HUDEP-2 (cell line): ENCODE measurements around the gene ATP13A4.

Source experiments
- DNase-seq, 76 experiments: peaks; one replicate each; lab custom pipeline; 2025; ENCODE audit not compliant: unreplicated experiment in 76 of 76; lab: John Stamatoyannopoulos, UW

The ATP13A4 gene, protein sequence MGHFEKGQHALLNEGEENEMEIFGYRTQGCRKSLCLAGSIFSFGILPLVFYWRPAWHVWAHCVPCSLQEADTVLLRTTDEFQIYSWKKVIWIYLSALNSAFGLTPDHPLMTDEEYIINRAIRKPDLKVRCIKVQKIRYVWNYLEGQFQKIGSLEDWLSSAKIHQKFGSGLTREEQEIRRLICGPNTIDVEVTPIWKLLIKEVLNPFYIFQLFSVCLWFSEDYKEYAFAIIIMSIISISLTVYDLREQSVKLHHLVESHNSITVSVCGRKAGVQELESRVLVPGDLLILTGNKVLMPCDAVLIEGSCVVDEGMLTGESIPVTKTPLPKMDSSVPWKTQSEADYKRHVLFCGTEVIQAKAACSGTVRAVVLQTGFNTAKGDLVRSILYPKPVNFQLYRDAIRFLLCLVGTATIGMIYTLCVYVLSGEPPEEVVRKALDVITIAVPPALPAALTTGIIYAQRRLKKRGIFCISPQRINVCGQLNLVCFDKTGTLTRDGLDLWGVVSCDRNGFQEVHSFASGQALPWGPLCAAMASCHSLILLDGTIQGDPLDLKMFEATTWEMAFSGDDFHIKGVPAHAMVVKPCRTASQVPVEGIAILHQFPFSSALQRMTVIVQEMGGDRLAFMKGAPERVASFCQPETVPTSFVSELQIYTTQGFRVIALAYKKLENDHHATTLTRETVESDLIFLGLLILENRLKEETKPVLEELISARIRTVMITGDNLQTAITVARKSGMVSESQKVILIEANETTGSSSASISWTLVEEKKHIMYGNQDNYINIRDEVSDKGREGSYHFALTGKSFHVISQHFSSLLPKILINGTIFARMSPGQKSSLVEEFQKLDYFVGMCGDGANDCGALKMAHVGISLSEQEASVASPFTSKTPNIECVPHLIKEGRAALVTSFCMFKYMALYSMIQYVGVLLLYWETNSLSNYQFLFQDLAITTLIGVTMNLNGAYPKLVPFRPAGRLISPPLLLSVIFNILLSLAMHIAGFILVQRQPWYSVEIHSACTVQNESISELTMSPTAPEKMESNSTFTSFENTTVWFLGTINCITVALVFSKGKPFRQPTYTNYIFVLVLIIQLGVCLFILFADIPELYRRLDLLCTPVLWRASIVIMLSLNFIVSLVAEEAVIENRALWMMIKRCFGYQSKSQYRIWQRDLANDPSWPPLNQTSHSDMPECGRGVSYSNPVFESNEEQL

GRCh38 chr3:193554811-193555210 lies at the start of gene ATP13A4:
Gene ATP13A4, minus strand, starts transcription at chr3:193554895. Its CDS starts 96 bp downstream, at chr3:193554799.
- DNase-seq: no peak

DNA sequence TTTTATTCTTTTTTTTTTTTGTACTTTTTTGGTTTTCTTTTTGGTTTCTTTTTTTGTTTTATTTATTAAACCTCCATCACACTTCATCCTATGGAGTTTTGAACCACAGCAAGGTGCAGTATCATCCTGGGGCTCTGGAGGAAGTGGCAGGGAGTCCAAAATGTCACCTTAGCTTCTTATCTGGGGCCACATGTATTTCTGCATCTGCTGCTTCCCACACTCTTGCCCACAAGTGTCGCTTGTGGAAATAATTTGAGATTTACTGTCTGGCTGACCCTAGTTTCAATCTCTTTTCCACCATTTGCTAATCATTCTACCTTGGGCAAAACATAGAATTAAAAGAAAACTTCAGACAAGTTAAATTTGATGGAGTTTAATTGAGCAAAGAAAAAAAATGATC lies 44.7 kb upstream of the ATP13A4 start:
- DNase-seq: peak in 4 of 76 experiments; percentile 3 to 14 (median 8)

GRCh38 chr3:193598202-193598601 lies 43.5 kb upstream of the ATP13A4 start:
- DNase-seq: peak in 13 of 76 experiments; percentile 3 to 49 (median 13)

GRCh38 chr3:193595939-193596487 lies 41.3 kb upstream of the ATP13A4 start:
- no peak for DNase-seq

DNA sequence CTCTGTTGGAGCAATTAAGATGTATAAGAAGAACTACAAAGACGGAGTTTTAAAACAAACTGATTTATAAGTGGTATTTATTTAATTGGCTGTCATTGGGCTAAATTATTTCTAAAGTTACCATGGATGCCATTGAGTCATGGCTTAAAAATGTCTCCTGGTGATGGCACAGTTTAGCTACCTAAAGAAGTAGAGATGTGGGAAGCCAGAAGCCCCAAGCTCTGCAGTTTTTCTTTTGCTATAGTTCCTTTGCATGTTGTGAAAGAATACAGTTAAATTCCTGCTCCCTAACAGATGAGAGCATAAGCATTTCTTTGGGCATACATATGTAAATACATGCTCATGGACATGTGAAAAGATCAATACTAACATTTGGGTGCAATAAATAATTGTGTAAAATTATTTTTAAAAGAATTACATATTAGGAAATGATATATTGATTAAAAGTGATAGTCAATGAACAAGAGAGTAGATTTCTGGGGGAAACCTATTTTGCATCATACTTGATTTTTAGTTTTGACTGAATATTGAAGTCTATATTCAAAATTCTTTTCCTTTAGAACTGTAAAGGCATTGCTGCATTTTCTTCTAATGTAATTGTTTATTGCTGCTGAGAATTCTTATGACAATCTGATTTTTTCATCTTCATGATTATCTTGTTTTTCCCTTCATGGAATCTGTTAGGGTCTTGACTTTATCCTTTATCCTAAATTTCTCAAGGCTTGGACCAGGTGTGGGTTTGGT lies 40.4 kb upstream of the ATP13A4 start:
- DNase-seq: no peak

DNA sequence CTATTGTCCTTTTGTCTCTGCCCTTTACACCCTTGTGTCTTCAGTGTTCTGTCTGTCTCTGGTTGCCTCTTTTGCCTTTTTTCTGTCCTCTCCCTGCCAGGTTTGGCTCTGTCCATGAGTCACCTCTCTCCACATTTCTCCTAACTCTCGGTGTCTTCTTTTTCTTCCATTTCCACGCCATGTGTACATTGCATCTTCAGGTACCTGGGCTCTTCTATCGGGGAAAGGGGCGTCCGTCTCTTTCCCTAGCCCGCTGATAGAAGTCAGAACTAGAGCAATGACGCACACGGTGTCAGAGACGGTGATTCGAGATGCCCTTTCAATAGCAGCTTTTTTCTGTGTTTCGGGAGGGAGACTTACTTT lies 39.0 kb upstream of the ATP13A4 start:
- DNase-seq: peak in 20 of 76 experiments; percentile 1 to 46 (median 19)

DNA sequence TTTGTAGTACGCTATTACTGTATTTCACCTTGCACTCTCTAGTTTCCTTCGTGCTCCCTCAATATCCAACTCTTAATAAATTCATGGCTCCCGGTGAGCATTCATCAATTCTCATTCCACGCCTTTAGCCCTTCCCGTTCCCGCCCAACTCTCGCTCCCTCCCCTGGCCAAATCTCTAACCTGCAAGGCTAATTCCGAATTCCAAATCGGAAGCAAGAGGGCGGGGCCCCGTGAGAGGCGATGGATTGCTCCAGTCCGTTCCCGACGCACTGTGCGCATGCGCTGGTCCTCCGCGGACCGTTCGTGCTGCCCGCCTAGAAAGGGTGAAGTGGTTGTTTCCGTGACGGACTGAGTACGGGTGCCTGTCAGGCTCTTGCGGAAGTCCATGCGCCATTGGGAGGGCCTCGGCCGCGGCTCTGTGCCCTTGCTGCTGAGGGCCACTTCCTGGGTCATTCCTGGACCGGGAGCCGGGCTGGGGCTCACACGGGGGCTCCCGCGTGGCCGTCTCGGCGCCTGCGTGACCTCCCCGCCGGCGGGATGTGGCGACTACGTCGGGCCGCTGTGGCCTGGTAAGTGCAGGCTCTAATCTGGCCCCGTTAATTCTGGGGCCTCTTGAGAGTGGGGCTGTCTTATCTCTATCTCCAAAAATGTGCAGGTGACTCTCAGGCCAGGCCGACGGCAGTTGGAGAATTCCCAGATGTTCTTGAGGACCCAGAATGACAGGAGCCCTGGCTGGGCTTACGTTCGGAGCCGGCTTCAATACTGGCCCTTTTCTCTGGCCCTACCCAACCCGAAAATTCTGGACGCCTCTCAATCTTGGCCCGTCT lies 38.4 kb upstream of the ATP13A4 start, which contains the start of gene OPA1:
OPA1 (plus strand) TSS at position 368 of the 827 bp plus-strand sequence; CDS start at position 538, 170 bp downstream.
- DNase-seq: peak; percentile 22 to 96 (median 90)

- DNase-seq: peak in 48 of 76 experiments; percentile 1 to 68 (median 22)
Measured at GRCh38 chr3:193590088-193590856, 35.6 kb upstream of the ATP13A4 start.

DNA sequence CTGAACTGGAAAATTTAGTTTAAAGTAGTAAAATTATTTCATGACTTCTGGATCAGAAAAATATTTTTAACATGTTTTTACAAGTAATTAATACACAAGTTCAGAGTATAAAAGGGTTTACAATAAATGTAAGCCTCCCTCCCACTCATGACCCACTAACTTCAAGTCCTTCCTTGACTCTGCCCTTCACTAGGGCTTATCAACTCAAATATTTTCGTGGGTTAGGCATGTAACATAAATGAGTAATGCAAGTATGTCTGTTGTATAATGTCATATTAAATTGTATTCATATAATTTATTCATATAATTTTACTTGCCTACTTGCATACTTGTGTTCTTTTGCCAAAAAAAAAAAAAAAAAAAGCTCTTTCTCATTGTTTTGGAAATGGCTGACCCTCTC lies 34.9 kb upstream of the ATP13A4 start:
- DNase-seq: no peak

GRCh38 chr3:193589129-193589528 lies 34.4 kb upstream of the ATP13A4 start:
- DNase-seq: no peak

DNA sequence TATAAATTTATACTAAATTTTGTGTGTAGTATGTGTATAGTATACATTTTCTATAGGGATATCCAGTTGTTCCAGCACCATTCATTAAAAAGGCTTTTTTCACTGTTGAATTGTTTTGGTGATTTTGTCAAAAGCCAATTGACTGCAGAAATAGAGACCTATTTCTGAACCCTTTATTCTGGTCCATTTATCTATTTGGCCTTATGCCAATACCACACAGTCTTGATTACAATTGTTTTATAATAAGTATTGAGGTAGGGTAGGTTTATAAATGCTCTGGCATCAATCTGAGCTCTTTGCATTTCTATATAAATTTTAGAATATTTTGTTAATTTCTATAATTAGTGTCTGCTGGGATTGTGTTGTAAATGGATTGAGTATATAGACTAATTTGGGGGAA lies 31.8 kb upstream of the ATP13A4 start:
- DNase-seq: no peak

- no peak for DNase-seq
Measured at GRCh38 chr3:193585530-193585929, 30.8 kb upstream of the ATP13A4 start.

DNA sequence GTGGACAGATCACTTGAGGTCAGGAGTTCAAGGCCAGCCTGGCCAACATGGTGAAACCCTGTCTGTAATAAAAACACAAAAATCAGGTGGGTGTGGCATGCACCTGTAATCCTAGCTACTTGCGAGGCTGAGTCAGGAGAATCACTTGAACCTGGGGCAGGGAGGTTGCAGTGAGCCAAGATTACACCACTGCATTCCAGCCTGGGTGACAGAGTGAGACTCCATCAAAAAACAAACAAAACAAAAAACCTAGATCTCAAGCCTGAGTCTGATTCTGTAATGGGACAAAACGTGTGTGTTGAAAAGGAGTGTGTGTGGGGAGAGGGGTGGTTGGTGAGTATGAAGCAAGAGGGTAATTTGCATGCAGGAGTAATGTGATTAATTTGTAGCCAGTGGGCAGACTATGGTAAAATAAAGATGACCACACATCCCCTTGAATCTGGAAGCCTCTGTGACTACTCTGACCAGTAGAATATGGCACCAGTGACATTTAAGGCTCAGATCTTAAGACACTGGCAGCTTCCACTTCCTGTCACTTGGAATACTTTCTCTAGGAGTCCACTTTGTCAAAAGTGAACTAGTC lies 19.9 kb upstream of the ATP13A4 start:
- DNase-seq: no peak

DNA sequence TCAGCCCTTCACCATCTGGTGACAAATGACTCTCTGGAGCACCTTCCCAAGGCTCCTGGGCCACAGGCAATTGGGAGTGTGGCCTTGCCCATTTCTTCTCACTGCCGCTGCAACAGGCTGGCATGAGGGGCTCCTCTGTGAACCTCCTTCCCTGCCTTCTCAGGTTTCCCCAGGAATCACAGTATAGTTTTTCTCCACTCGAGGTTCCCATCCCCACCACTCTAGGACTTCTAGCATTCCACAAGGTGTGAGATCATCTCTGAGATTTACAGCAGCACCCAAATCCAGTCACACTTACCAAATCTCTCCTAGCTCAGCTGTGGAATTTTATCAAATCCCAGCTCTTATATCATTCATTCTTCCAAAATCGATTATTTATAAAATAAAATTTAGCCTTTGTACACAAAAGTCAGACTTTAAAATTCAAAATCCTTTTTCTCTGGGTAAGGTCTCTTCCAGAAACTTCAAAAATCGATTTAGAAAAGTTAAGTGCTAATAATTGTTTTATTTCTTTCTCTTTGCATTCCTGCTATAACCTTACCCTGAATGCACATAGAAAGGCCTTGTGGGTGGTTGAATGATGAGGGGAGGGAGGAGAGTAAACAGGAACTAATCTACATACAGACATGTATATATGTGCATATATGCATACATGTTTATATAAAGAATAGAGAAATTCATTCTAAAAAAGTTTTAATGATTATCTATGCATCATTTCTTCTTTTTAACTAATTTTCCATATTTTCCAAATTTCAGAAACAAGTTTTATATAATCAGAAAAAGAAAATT lies 18.9 kb upstream of the ATP13A4 start:
- no peak for DNase-seq

DNA sequence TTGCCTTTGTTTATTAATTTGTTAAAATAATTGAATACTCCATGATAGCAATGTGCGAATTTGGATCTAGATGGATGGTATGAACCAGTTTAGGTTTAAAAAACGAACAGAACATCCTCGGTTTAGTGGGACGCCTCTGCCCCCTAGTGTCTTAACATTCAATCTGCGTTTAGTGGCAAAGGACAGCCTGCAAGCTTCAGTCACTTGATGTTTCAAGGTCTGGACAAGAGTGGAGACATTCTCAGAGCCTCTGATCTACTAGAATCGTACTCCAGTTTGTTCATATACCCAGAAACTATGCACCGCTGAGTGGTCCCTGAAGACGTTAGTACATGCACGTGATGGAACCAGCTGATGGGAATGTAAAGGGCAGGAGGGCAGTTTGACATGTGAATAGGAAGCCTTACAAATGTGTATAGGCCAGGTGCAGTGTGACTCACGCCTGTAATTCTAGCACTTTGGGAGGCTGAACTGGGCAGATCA lies 17.8 kb upstream of the ATP13A4 start:
- DNase-seq: peak in 63 of 76 experiments; percentile 3 to 73 (median 34)

GRCh38 chr3:193569119-193569518 lies 14.4 kb upstream of the ATP13A4 start:
- no peak for DNase-seq

DNA sequence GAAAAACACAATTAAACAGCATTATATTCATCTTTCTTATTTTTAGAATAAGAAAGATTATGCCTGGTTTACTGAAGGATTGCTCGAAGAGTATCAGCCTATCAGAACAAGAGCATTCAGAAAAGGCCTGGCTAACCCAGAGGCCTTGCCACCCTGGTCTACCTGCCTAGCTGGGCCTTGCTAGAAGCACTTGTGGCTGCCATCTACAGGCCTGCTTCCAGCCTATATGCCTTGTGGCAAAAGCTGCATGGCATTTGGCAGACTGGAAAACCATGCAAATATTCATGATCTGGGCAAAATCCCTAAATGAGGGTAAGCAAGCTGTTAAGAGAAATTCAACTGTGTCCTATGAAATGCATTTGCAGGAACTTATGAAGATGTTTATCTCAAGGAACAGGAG lies 9.3 kb upstream of the ATP13A4 start:
- DNase-seq: peak in 4 of 76 experiments; percentile 1 to 10 (median 4)
